HCT116 (cell line): ENCODE measurements around the gene NLN. TPM values are rescaled to one million over a fixed set of nuclear protein-coding genes. Genes with fewer than 3 reads are reported as not detected.
A peak's percentile ranks its signal among the peaks of the same experiment; 100 is the strongest.

Experiments
- ATAC-seq: fragments of 200-7000 bp; cut with Tn5 transposase; 2 replicates; pipeline ENCODE4 v1.9.1; 2020; ENCODE audit warnings: mild to moderate bottlenecking, moderate library complexity
- BruUV-seq: library from RNA; stranded (reverse); fragments of 400-500 nt; replicated peaks from 2 replicates; lab custom pipeline; 2021; lab: Mats Ljungman, UMichigan
- CTCF ChIA-PET: fragments of 300-600 bp; sonication (Branson Sonifier 250); formaldehyde crosslinking; loops from one replicate; lab custom pipeline; 2021; ENCODE audit warnings: antibody characterized with exemption; lab: Charles Lee
- POLR2A ChIA-PET: fragments of 300-600, 350-600 bp; sonication (Branson Sonifier 250); formaldehyde crosslinking; loops from one replicate; lab custom pipeline; 2021; ENCODE audit warnings: antibody characterized with exemption; lab: Charles Lee
- RAD21 ChIA-PET, 2 experiments: fragments of 300-600 bp; sonication (Branson Sonifier 250); formaldehyde crosslinking; loops; one replicate each; lab custom pipeline; 2023; ENCODE audit warnings: low total read pairs in 2 of 2; ENCODE audit not compliant: uncharacterized antibody in 2 of 2, unreplicated experiment in 2 of 2, low non-redundant PET in 1 of 2; lab: Charles Lee
- DNase-seq: peaks from one replicate; pipeline ENCODE4 v3.0.0-alpha.2; 2010; ENCODE audit warnings: low read depth, low spot score
- H2AFZ ChIP-seq: fragments of 200-600 bp; shearing (Covaris generic), sonication (generic); 2 replicates; pipeline ENCODE4 v1.6.1; 2017; ENCODE audit warnings: low read depth, mixed run types, mixed read lengths, antibody characterized with exemption, low read length; ENCODE audit not compliant: poor library complexity, severe bottlenecking
- H3K27ac ChIP-seq: 2 replicates; pipeline ENCODE4 v1.5.1; 2012; ENCODE audit warnings: low read depth, low read length
- H3K27me3 ChIP-seq: fragments of 200-600 bp; sonication (generic); 2 replicates; pipeline ENCODE4 v1.6.1; 2016; ENCODE audit warnings: mixed run types, low read length, mixed read lengths; ENCODE audit not compliant: insufficient read depth
- H3K36me3 ChIP-seq, 2 experiments: fragments of 200-500 bp in 1 of 2; fragments of 200-600 bp in 1 of 2; sonication (Bioruptor generic) in 1 of 2; sonication (generic) in 1 of 2; 2 replicates each; pipeline versions ENCODE4 v1.5.1 to v1.6.1; 2014 to 2016; ENCODE audit warnings: low read length in 2 of 2, inconsistent platforms in 1 of 2, mixed read lengths in 1 of 2, mixed run types in 1 of 2; ENCODE audit not compliant: insufficient read depth in 2 of 2, control insufficient read depth in 1 of 2
- H3K4me1 ChIP-seq, 2 experiments: fragments of 200-600 bp in 1 of 2; sonication (generic) in 1 of 2; 2 replicates each; pipeline versions ENCODE4 v1.5.1 to v1.6.1; 2012 to 2017; ENCODE audit warnings: low read length in 2 of 2, inconsistent platforms in 1 of 2, mild to moderate bottlenecking in 1 of 2, mixed read lengths in 1 of 2, mixed run types in 1 of 2, moderate library complexity in 1 of 2; ENCODE audit not compliant: insufficient read depth in 2 of 2, control insufficient read depth in 1 of 2
- H3K4me2 ChIP-seq: fragments of 200-600 bp; sonication (generic); 2 replicates; pipeline ENCODE4 v1.6.1; 2017; ENCODE audit warnings: mixed run types, low read length, mixed read lengths
- H3K4me3 ChIP-seq, 2 experiments: fragments of 200-600 bp in 1 of 2; sonication (generic) in 1 of 2; replicated peaks in 1 of 2; 2 replicates each; pipeline ENCODE4 v1.5.1; 2011 to 2016; ENCODE audit warnings: low read length in 2 of 2, control low read depth in 1 of 2, low read depth in 1 of 2, mild to moderate bottlenecking in 1 of 2, mixed read lengths in 1 of 2, mixed run types in 1 of 2
- H3K79me2 ChIP-seq: fragments of 200-600 bp; sonication (generic); 2 replicates; pipeline ENCODE4 v1.6.1; 2017; ENCODE audit warnings: mild to moderate bottlenecking, mixed run types, low read length, moderate library complexity, mixed read lengths; ENCODE audit not compliant: insufficient read depth
- H3K9ac ChIP-seq: fragments of 200-600 bp; sonication (generic); 2 replicates; pipeline ENCODE4 v1.6.1; 2016; ENCODE audit warnings: low read length, mixed read lengths
- H3K9me2 ChIP-seq: fragments of 200-600 bp; sonication (generic), shearing (Covaris generic); 2 replicates; pipeline ENCODE4 v1.6.1; 2017; ENCODE audit warnings: mixed run types, mild to moderate bottlenecking, moderate library complexity; ENCODE audit not compliant: insufficient read depth
- H3K9me3 ChIP-seq, 2 experiments: fragments of 200-500 bp in 1 of 2; fragments of 200-600 bp in 1 of 2; sonication (Bioruptor generic) in 1 of 2; sonication (generic) in 1 of 2; 2 replicates each; pipeline ENCODE4 v1.6.1; 2014 to 2017; ENCODE audit warnings: low read length in 2 of 2, mixed read lengths in 2 of 2, inconsistent platforms in 1 of 2, low read depth in 1 of 2, mild to moderate bottlenecking in 1 of 2, mixed run types in 1 of 2, moderate library complexity in 1 of 2; ENCODE audit not compliant: control insufficient read depth in 1 of 2, insufficient read depth in 1 of 2
- H4K20me1 ChIP-seq: fragments of 200-600 bp; sonication (generic), shearing (Covaris generic); 2 replicates; pipeline ENCODE4 v1.6.1; 2017; ENCODE audit warnings: mixed run types, mild to moderate bottlenecking, moderate library complexity; ENCODE audit not compliant: insufficient read depth
- CBX3 ChIP-seq: IDR thresholded peaks from 2 replicates; pipeline ENCODE4 v1.6.1; 2012; ENCODE audit warnings: low read depth
- EGR1 ChIP-seq: IDR thresholded peaks from 2 replicates; pipeline ENCODE4 v1.6.1; 2012; ENCODE audit warnings: low read depth
- ELF1 ChIP-seq: IDR thresholded peaks from 2 replicates; pipeline ENCODE4 v1.6.1; 2012; ENCODE audit warnings: low read depth, borderline replicate concordance
- EZH2 ChIP-seq: fragments of 200-600 bp; sonication (generic); IDR thresholded peaks from 2 replicates; pipeline ENCODE4 v1.6.1; 2017; ENCODE audit warnings: antibody characterized with exemption, mixed run types
- EZH2phosphoT487 ChIP-seq: fragments of 200-600 bp; IDR thresholded peaks from 2 replicates; pipeline ENCODE4 v1.6.1; 2018; ENCODE audit warnings: antibody characterized with exemption, borderline replicate concordance
- FOSL1 ChIP-seq: IDR thresholded peaks from 2 replicates; pipeline ENCODE4 v1.6.1; 2012; ENCODE audit warnings: low read depth
- JUND ChIP-seq: IDR thresholded peaks from 2 replicates; pipeline ENCODE4 v1.6.1; 2012
- SIN3A ChIP-seq: IDR thresholded peaks from 2 replicates; pipeline ENCODE4 v1.6.1; 2012; ENCODE audit warnings: low read depth
- SRF ChIP-seq: IDR thresholded peaks from 2 replicates; pipeline ENCODE4 v1.6.1; 2012; ENCODE audit warnings: low read depth
- TCF7L2 ChIP-seq: IDR thresholded peaks from 2 replicates; pipeline ENCODE4 v1.7.0; 2011; ENCODE audit warnings: borderline replicate concordance, inconsistent platforms; ENCODE audit not compliant: insufficient read depth, insufficient read length; ENCODE audit errors: extremely low read depth
- YY1 ChIP-seq: IDR thresholded peaks from 2 replicates; pipeline ENCODE4 v1.6.1; 2011; ENCODE audit warnings: low read length, low read depth, moderate library complexity, mild to moderate bottlenecking; ENCODE audit not compliant: insufficient replicate concordance; ENCODE audit errors: extremely low read depth
- ZFX ChIP-seq: fragments of 450-650 bp; IDR thresholded peaks from 2 replicates; pipeline ENCODE4 v1.6.1; 2017
- ZNF274 ChIP-seq: fragments of 200-500 bp; sonication (Bioruptor generic); IDR thresholded peaks from 2 replicates; pipeline ENCODE4 v1.6.1; 2014; ENCODE audit warnings: mild to moderate bottlenecking, low read depth, low read length, inconsistent platforms
- intact Hi-C: fragments of 100-400 bp; cut with micrococcal nuclease; formaldehyde crosslinking; loops from 2 replicates; pipeline ENCODE4 v1.10.0; 2022
- total RNA-seq: library from RNA; stranded (reverse); gene quantifications from one replicate; pipeline ENCODE4 v1.2.1, GENCODE V29; 2021; ENCODE audit not compliant: unreplicated experiment
- TF ChIP-seq, protein P1 (sequence below): IDR thresholded peaks from 2 replicates; pipeline ENCODE4 v1.6.1; 2012
- TF ChIP-seq, protein P2 (sequence below), 3 experiments: fragments of 200-600 bp in 1 of 3; sonication (generic) in 1 of 3; IDR thresholded peaks in 2 of 3; conservative IDR thresholded peaks in 1 of 3; 2 replicates each; pipeline ENCODE4 v1.5.1; 2012 to 2017; ENCODE audit warnings: low read depth in 2 of 3, low read length in 2 of 3, antibody characterized with exemption in 1 of 3, borderline replicate concordance in 1 of 3, control low read depth in 1 of 3, mild to moderate bottlenecking in 1 of 3, mixed read lengths in 1 of 3, mixed run types in 1 of 3, moderate library complexity in 1 of 3; ENCODE audit not compliant: insufficient read depth in 1 of 3
- TF ChIP-seq, protein P3 (sequence below): IDR thresholded peaks from 2 replicates; pipeline ENCODE4 v1.6.1; 2011; ENCODE audit warnings: mild to moderate bottlenecking, low read length, moderate library complexity; ENCODE audit not compliant: insufficient replicate concordance; ENCODE audit errors: extremely low read depth

NLN gene
- total RNA-seq, 1 experiment from 2014 or later: 67.6 TPM

DNA sequence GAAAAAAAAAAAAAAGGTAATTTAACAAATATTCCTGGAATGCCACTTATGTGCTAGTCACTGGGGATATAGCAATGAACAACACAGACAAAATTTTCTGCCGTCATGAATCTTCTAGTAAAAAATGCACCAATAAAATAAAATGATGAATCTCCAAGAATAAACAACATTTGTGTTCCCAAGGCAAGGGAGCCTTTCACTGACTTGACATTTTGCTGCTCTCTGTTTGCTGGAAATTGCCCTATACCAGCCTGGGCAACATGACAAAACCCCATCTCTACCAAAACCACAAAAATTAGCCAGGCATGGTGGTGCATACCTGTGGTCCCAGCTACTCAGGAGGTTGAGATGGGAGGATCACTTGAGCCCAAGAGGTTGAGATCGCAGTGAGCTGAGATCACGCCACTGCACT lies 139.8 kb downstream of the NLN start:
- Histone ChIP-seq H3K79me2 (no peaks in the 10 kb centered on the region), H3K27ac (peak overlapping the region; percentile 65; the same call in 1 of the 2 replicates), H3K9ac (peak overlapping the region; percentile 56), H3K9me3 (no peaks in the 10 kb centered on the region), H3K4me1 (peaks cover 16 to 46% of the 10 kb centered on the region in 2 experiments), H3K27me3 (no peaks in the 10 kb centered on the region), H4K20me1 (no peaks in the 10 kb centered on the region), H2AFZ (peak overlapping the region; percentile 37), H3K36me3 (no peaks in the 10 kb centered on the region), H3K4me2 (peak overlapping the region; percentile 67), H3K4me3 (peak overlapping the region in 1 of 2 experiments; percentile 33; a peak in 2 of 4 replicates), H3K9me2 (no peaks in the 10 kb centered on the region)
- CTCF ChIA-PET: no interaction called here
- RAD21 ChIA-PET: no interaction called here
- no peak for TF ChIP-seq CBX3
- 0 out of 2 replicates have a peak, but pooled peaks have one; percentile 22 for TF ChIP-seq SIN3A
- peak; percentile 16; the same call in 1 of the 2 replicates for TF ChIP-seq FOSL1
- TF ChIP-seq JUND: 0 out of 2 replicates have a peak, but pooled peaks have one; percentile 34
- no TSS peak for BruUV-seq
- intact Hi-C loops: loop anchor here (10.0 kb wide), 2 partner anchors 77 to 117 kb away; no protein-coding TSS in a partner anchor
- peak; percentile 61 for DNase-seq
- POLR2A ChIA-PET: no interaction called here
- ATAC-seq: peak; percentile 97

DNA sequence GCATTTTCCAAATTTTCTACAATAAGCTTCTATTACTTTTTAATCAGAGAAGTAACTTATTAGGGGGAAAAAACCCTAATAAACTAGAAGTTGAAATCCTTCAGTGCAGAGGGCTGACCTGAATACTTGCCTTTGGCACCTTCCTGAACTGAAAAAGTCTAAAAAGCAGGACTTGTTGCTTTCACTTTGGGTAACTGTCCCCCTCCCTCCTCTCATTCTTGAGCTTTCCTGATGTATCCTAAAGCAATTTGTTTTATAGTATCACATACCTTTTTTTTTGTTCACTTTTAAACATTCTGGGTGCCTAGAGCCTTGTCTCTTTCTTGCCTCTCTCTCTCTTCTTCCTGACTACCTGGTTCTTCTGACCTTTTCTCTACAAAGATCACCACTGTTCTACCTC lies 140.4 kb downstream of the NLN start:
- H3K4me3 ChIP-seq: peak overlapping the region in 1 of 2 experiments; percentile 33; a peak in 2 of 4 replicates
- H3K9me3 ChIP-seq: no peaks in the 10 kb centered on the region
- ChIA-PET POLR2A (no interaction called here), RAD21 (no interaction called here), CTCF (no interaction called here)
- H4K20me1 ChIP-seq: no peaks in the 10 kb centered on the region
- BruUV-seq: no TSS peak
- no peaks in the 10 kb centered on the region for H3K9me2 ChIP-seq
- H3K9ac ChIP-seq: peak overlapping the region; percentile 56
- peaks cover 16 to 47% of the 10 kb centered on the region in 2 experiments for H3K4me1 ChIP-seq
- peak overlapping the region; percentile 1 for H2AFZ ChIP-seq
- H3K79me2 ChIP-seq: no peaks in the 10 kb centered on the region
- DNase-seq (no peak), ATAC-seq (peak; percentile 12; the same call in 1 of the 2 replicates)
- H3K27me3 ChIP-seq: no peaks in the 10 kb centered on the region
- TF ChIP-seq, protein P1, sequence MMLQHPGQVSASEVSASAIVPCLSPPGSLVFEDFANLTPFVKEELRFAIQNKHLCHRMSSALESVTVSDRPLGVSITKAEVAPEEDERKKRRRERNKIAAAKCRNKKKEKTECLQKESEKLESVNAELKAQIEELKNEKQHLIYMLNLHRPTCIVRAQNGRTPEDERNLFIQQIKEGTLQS: no peak
- TF ChIP-seq ZFX (no peak), SIN3A (no peak), YY1 (no peak), EGR1 (no peak), ELF1 (no peak), ZNF274 (no peak), TCF7L2 (no peak), SRF (no peak), EZH2 (no peak), EZH2phosphoT487 (no peak)
- TF ChIP-seq, protein P2, sequence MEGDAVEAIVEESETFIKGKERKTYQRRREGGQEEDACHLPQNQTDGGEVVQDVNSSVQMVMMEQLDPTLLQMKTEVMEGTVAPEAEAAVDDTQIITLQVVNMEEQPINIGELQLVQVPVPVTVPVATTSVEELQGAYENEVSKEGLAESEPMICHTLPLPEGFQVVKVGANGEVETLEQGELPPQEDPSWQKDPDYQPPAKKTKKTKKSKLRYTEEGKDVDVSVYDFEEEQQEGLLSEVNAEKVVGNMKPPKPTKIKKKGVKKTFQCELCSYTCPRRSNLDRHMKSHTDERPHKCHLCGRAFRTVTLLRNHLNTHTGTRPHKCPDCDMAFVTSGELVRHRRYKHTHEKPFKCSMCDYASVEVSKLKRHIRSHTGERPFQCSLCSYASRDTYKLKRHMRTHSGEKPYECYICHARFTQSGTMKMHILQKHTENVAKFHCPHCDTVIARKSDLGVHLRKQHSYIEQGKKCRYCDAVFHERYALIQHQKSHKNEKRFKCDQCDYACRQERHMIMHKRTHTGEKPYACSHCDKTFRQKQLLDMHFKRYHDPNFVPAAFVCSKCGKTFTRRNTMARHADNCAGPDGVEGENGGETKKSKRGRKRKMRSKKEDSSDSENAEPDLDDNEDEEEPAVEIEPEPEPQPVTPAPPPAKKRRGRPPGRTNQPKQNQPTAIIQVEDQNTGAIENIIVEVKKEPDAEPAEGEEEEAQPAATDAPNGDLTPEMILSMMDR (IDR thresholded peaks at IDR 0.05 in 2 of 3, conservative IDR thresholded peaks at IDR 0.05 in 1 of 3; ENCODE audit: borderline replicate concordance in 1 of 3, insufficient read depth in 1 of 3, low read depth in 2 of 3, low read length in 2 of 3): no peak
- TF ChIP-seq, protein P3, sequence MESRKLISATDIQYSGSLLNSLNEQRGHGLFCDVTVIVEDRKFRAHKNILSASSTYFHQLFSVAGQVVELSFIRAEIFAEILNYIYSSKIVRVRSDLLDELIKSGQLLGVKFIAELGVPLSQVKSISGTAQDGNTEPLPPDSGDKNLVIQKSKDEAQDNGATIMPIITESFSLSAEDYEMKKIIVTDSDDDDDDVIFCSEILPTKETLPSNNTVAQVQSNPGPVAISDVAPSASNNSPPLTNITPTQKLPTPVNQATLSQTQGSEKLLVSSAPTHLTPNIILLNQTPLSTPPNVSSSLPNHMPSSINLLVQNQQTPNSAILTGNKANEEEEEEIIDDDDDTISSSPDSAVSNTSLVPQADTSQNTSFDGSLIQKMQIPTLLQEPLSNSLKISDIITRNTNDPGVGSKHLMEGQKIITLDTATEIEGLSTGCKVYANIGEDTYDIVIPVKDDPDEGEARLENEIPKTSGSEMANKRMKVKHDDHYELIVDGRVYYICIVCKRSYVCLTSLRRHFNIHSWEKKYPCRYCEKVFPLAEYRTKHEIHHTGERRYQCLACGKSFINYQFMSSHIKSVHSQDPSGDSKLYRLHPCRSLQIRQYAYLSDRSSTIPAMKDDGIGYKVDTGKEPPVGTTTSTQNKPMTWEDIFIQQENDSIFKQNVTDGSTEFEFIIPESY: no peak
- H3K36me3 ChIP-seq: no peaks in the 10 kb centered on the region
- intact Hi-C loops: loop anchor here (10.0 kb wide), 2 partner anchors 78 to 118 kb away; no protein-coding TSS in a partner anchor
- peak overlapping the region; percentile 65; the same call in 1 of the 2 replicates for H3K27ac ChIP-seq
- peak overlapping the region; percentile 67 for H3K4me2 ChIP-seq
